Parathyroid adenoma (tissue), 2 donors: ENCODE results near the gene ZNF408.

Source experiments
- H2AFZ ChIP-seq: fragments of 300-600 bp; sonication (generic); one replicate; pipeline ENCODE4 v1.7.0; 2017; ENCODE audit warnings: antibody characterized with exemption, mild to moderate bottlenecking
- H3K27ac ChIP-seq: fragments of 300-600 bp; sonication (generic); one replicate; pipeline ENCODE4 v1.7.0; 2017
- H3K27me3 ChIP-seq: fragments of 300-600 bp; sonication (generic); one replicate; pipeline ENCODE4 v1.7.0; 2017; ENCODE audit warnings: low read length; ENCODE audit not compliant: control insufficient read depth, insufficient read depth
- H3K36me3 ChIP-seq: fragments of 300-600 bp; sonication (generic); one replicate; pipeline ENCODE4 v1.7.0; 2017; ENCODE audit warnings: low read length; ENCODE audit not compliant: control insufficient read depth, insufficient read depth
- H3K4me1 ChIP-seq: fragments of 300-600 bp; sonication (generic); one replicate; pipeline ENCODE4 v1.7.0; 2017; ENCODE audit warnings: control low read depth
- H3K4me2 ChIP-seq: fragments of 300-600 bp; sonication (generic); one replicate; pipeline ENCODE4 v1.7.0; 2017; ENCODE audit warnings: low read length
- H3K4me3 ChIP-seq: fragments of 300-600 bp; sonication (generic); one replicate; pipeline ENCODE4 v1.7.0; 2017; ENCODE audit warnings: low read depth, low read length
- H3K79me2 ChIP-seq: fragments of 300-600 bp; sonication (generic); one replicate; pipeline ENCODE4 v1.7.0; 2017; ENCODE audit warnings: control low read depth
- H3K9ac ChIP-seq: fragments of 300-600 bp; sonication (generic); one replicate; pipeline ENCODE4 v1.7.0; 2017; ENCODE audit warnings: mild to moderate bottlenecking
- H3K9me3 ChIP-seq: fragments of 300-600 bp; sonication (generic); one replicate; pipeline ENCODE4 v1.7.0; 2017; ENCODE audit warnings: low read length; ENCODE audit not compliant: control insufficient read depth
- TF ChIP-seq, protein P1 (sequence below): fragments of 300-600 bp; sonication (generic); IDR thresholded peaks from one replicate; pipeline ENCODE4 v1.7.0; 2017; ENCODE audit warnings: antibody characterized with exemption, mild to moderate bottlenecking
- donor health status: primary hyperparathyroidism.

The ZNF408 gene

DNA sequence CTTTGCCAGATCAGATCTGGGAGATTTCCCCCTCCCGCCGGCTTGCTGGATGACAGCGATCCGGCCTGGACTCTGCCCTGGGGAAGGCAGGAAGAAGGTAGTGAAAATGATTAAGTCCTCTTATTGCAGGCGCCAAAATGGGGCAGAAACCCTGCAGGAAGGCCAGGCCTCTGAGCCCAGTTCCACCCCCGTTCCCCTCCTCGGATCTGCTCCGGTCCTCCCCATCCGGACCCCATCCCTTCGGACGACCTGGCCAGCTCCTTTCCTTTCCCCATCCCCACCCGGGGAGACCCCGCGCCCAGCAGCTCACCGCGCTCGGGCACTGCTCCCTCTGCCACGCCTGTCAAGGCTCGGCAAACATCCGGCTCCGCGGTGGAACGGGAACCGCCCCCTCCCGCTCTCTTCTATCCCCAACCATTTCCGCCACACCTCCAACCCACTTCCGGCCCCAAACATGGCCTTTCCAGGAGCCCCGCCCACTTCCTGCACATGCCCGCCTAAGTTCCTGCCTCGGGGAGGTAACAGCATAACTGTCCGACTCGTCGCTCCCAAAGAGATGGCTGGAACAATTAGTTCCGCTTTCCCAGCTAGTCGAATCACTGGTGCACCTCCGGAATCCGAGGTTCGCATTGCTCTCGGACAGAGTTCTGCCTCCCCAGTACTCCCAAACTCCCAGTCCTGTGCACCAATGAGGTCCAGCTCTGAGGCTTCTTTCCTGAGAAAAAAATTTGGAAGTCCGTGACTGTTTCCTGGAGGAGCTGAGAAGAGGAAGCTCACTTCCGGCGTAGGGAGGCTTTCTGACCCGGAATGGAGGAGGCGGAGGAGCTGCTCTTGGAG lies at the start of gene ZNF408, which contains the start of gene ARHGAP1:
TSS of gene ZNF408 (plus strand) at position 791 of the 837 bp plus-strand sequence. CDS start at position 808, 17 bp downstream.
TSS of gene ARHGAP1 (minus strand) at position 379 of the 837 bp plus-strand sequence. CDS start 4,512 bp downstream, outside the sequence.
- Histone ChIP-seq H2AFZ (peak within 1 kb of the TSS; percentile 86), H3K4me2 (peak within 1 kb of the TSS; percentile 83), H3K9ac (peak within 1 kb of the TSS; percentile 14), H3K27ac (peak within 1 kb of the TSS; percentile 93), H3K36me3 (no peaks in the 10 kb centered on the region), H3K4me1 (no peaks in the 10 kb centered on the region), H3K27me3 (no peaks in the 10 kb centered on the region), H3K79me2 (peaks cover 6% of the 10 kb centered on the region), H3K9me3 (no peaks in the 10 kb centered on the region), H3K4me3 (peak within 1 kb of the TSS; percentile 90)
- TF ChIP-seq, protein P1, sequence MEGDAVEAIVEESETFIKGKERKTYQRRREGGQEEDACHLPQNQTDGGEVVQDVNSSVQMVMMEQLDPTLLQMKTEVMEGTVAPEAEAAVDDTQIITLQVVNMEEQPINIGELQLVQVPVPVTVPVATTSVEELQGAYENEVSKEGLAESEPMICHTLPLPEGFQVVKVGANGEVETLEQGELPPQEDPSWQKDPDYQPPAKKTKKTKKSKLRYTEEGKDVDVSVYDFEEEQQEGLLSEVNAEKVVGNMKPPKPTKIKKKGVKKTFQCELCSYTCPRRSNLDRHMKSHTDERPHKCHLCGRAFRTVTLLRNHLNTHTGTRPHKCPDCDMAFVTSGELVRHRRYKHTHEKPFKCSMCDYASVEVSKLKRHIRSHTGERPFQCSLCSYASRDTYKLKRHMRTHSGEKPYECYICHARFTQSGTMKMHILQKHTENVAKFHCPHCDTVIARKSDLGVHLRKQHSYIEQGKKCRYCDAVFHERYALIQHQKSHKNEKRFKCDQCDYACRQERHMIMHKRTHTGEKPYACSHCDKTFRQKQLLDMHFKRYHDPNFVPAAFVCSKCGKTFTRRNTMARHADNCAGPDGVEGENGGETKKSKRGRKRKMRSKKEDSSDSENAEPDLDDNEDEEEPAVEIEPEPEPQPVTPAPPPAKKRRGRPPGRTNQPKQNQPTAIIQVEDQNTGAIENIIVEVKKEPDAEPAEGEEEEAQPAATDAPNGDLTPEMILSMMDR: no peak

DNA sequence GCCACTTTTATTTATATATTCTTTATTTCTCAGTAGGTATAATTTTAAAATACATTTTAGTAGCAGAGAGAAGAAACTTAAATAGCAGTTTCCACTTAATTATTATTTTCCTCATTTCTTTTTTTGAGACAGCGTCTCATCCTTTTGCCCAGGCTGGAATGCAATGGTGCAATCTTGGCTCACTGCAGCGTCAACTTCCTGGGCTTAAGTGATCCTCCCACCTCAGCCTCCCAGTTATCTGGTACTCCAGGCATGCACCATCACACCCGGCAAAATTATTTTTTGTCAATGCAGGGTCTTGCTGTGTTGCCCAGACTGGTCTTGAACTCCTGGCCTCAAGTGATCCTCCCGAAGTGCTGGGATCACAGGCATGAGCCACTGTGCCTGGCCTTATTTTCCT lies 45.2 kb upstream of the ZNF408 start:
- no peak overlapping the region for H3K4me3 ChIP-seq
- H3K9ac ChIP-seq: no peak overlapping the region
- H3K27me3 ChIP-seq: no peaks in the 10 kb centered on the region
- no peaks in the 10 kb centered on the region for H3K36me3 ChIP-seq
- H3K4me2 ChIP-seq: no peak overlapping the region
- TF ChIP-seq, protein P1: no peak
- peaks cover 5% of the 10 kb centered on the region for H3K79me2 ChIP-seq
- H3K9me3 ChIP-seq: no peaks in the 10 kb centered on the region
- H2AFZ ChIP-seq: no peak overlapping the region
- H3K4me1 ChIP-seq: no peaks in the 10 kb centered on the region
- no peak overlapping the region for H3K27ac ChIP-seq

DNA sequence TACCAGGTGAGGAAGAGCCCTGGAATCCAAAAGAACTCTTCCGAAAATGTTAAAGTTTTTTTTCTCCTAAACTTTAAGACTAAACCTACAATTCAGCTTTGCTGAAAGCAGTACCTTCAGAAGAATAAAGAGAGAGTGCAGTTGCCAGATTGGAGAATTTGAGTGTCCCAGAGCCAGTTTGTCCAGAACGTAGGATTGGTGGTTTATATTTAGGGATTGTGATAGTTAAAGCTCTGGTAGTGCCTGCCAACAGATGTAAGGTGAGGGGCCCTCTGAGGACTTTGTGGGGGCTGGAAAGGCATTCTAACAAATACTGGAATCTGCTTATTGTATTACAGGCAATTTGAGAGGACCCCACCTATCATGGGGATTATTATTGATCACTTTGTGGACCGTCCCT lies 43.6 kb upstream of the ZNF408 start:
- H2AFZ ChIP-seq: no peak overlapping the region
- peaks cover 5% of the 10 kb centered on the region for H3K79me2 ChIP-seq
- H3K4me1 ChIP-seq: no peaks in the 10 kb centered on the region
- H3K4me2 ChIP-seq: no peak overlapping the region
- H3K9ac ChIP-seq: no peak overlapping the region
- H3K27me3 ChIP-seq: no peaks in the 10 kb centered on the region
- TF ChIP-seq, protein P1: no peak
- H3K36me3 ChIP-seq: no peaks in the 10 kb centered on the region
- no peak overlapping the region for H3K4me3 ChIP-seq
- H3K9me3 ChIP-seq: no peaks in the 10 kb centered on the region
- H3K27ac ChIP-seq: no peak overlapping the region

DNA sequence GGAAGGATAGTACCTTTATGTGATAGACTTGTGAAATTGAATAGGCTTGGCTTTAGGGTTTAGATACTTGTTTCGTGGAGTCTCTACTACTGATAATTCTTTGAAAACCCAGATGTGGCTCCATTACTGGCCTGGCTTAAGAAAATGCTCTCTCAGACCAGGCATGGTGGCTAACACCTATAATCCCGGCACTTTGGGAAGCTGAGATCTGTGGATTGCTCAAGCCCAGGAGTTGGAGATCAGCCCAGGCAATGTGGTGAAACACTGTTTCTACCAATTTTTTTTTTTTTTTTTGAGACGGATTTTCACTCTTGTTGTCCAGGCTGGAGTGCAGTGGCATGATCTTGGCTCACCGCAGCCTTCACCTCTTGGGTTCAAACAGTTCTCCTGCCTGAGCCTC lies 42.6 kb upstream of the ZNF408 start:
- Histone ChIP-seq H3K27me3 (no peaks in the 10 kb centered on the region), H3K79me2 (peaks cover 5% of the 10 kb centered on the region), H3K4me2 (no peak overlapping the region), H3K4me1 (no peaks in the 10 kb centered on the region), H3K9me3 (no peaks in the 10 kb centered on the region), H3K9ac (no peak overlapping the region), H3K36me3 (no peaks in the 10 kb centered on the region), H2AFZ (no peak overlapping the region), H3K4me3 (no peak overlapping the region), H3K27ac (no peak overlapping the region)
- TF ChIP-seq, protein P1: no peak
